Endothelial cell of umbilical vein (primary cell): Measurements from ENCODE around the gene PAPLN. TPM values are rescaled to one million over a fixed set of nuclear protein-coding genes. Genes with fewer than 3 reads are reported as not detected.

Experiments
- BruUV-seq: library from RNA; stranded (reverse); fragments of 400-500 nt; replicated peaks from 2 replicates; lab custom pipeline; 2021; lab: Mats Ljungman, UMichigan
- CTCF ChIA-PET: fragments of 300-600, 350-600 bp; sonication (Branson Sonifier 250); formaldehyde crosslinking; loops from one replicate; lab custom pipeline; 2021; ENCODE audit warnings: antibody characterized with exemption, inconsistent platforms; lab: Charles Lee
- POLR2A ChIA-PET: fragments of 300-600, 350-600 bp; sonication (Branson Sonifier 250); formaldehyde crosslinking; loops from one replicate; lab custom pipeline; 2021; ENCODE audit warnings: antibody characterized with exemption, inconsistent platforms; lab: Charles Lee
- DNase-seq: peaks from one replicate; pipeline ENCODE4 v3.0.0-alpha.2; 2011; ENCODE audit warnings: low read depth, low spot score
- FAIRE-seq: peaks from 2 replicates; lab custom pipeline; 2011; peaks lifted over from hg19 to GRCh38; lab: Jason Lieb, UNC
- H2AFZ ChIP-seq: 2 replicates; pipeline ENCODE4 v1.6.0; 2012; ENCODE audit warnings: low read depth, low read length, control low read depth, inconsistent platforms
- H3K27ac ChIP-seq: 2 replicates; pipeline ENCODE4 v1.5.1; 2011; ENCODE audit warnings: low read depth, mild to moderate bottlenecking, control low read depth, low read length, moderate library complexity; ENCODE audit not compliant: insufficient read depth
- H3K27me3 ChIP-seq, 2 experiments: 2 replicates each; pipeline versions ENCODE4 v1.6.0 to v1.6.1; 2011; ENCODE audit warnings: low read length in 2 of 2, mixed read lengths in 1 of 2; ENCODE audit not compliant: control insufficient read depth in 2 of 2, insufficient read depth in 2 of 2
- H3K36me3 ChIP-seq, 2 experiments: 2 replicates in 1 of 2; 3 replicates in 1 of 2; pipeline ENCODE4 v1.5.1; 2011; ENCODE audit warnings: low read length in 2 of 2, mild to moderate bottlenecking in 1 of 2, moderate library complexity in 1 of 2; ENCODE audit not compliant: control insufficient read depth in 2 of 2, insufficient read depth in 2 of 2; ENCODE audit errors: extremely low read depth in 1 of 2
- H3K4me1 ChIP-seq: 3 replicates; pipeline ENCODE4 v1.5.1; 2011; ENCODE audit warnings: mild to moderate bottlenecking, low read length; ENCODE audit not compliant: control insufficient read depth, insufficient read depth; ENCODE audit errors: extremely low read depth
- H3K4me2 ChIP-seq: 2 replicates; pipeline ENCODE4 v1.6.1; 2011; ENCODE audit warnings: low read length, control low read depth, mixed read lengths; ENCODE audit not compliant: insufficient read depth
- H3K4me3 ChIP-seq, 3 experiments: fragments of 200-600 bp in 1 of 3; sonication (generic), shearing (Covaris generic) in 1 of 3; replicated peaks in 1 of 3; 2 replicates each; pipeline ENCODE4 v1.5.1; 2011 to 2016; ENCODE audit warnings: control low read depth in 3 of 3, low read length in 3 of 3, mild to moderate bottlenecking in 2 of 3, inconsistent platforms in 1 of 3, low read depth in 1 of 3, moderate library complexity in 1 of 3; ENCODE audit not compliant: insufficient read depth in 1 of 3
- H3K79me2 ChIP-seq: 2 replicates; pipeline ENCODE4 v1.6.0; 2012; ENCODE audit warnings: low read length, inconsistent platforms; ENCODE audit not compliant: control insufficient read depth, insufficient read depth
- H3K9ac ChIP-seq: replicated peaks from 2 replicates; pipeline ENCODE3; 2011; ENCODE audit warnings: low read length, control low read depth; ENCODE audit not compliant: insufficient read depth; ENCODE audit errors: extremely low read depth
- H3K9me1 ChIP-seq: replicated peaks from 3 replicates; pipeline ENCODE4 v1.6.0; 2011; ENCODE audit warnings: mild to moderate bottlenecking, low read length; ENCODE audit not compliant: control insufficient read depth, insufficient read depth; ENCODE audit errors: extremely low read depth
- H3K9me3 ChIP-seq: replicated peaks from 2 replicates; pipeline ENCODE4 v1.5.1; 2012; ENCODE audit warnings: low read length, inconsistent platforms; ENCODE audit not compliant: control insufficient read depth, insufficient read depth
- H4K20me1 ChIP-seq: replicated peaks from 2 replicates; pipeline ENCODE3; 2011; ENCODE audit warnings: mild to moderate bottlenecking, low read length; ENCODE audit not compliant: control insufficient read depth, insufficient read depth; ENCODE audit errors: extremely low read depth
- CTCF ChIP-seq, 2 donors: IDR thresholded peaks; 1 replicate in 1 of 2; 2 replicates in 1 of 2; pipeline ENCODE4 v1.5.1; 2011; ENCODE audit warnings: low read length in 2 of 2, mild to moderate bottlenecking in 2 of 2, moderate library complexity in 2 of 2, control low read depth in 1 of 2, inconsistent platforms in 1 of 2, low read depth in 1 of 2; ENCODE audit not compliant: insufficient read depth in 1 of 2; ENCODE audit errors: extremely low read depth in 1 of 2
- FOS ChIP-seq: IDR thresholded peaks from 2 replicates; pipeline ENCODE4 v1.6.1; 2011; ENCODE audit warnings: mild to moderate bottlenecking, low read length, moderate library complexity, borderline replicate concordance; ENCODE audit not compliant: insufficient read depth
- GATA2 ChIP-seq: IDR thresholded peaks from 2 replicates; pipeline ENCODE4 v1.7.0; 2011; ENCODE audit warnings: low read depth, mild to moderate bottlenecking, moderate library complexity, mixed read lengths, low read length; ENCODE audit not compliant: insufficient read length, insufficient read depth
- JUN ChIP-seq: IDR thresholded peaks from 2 replicates; pipeline ENCODE4 v1.6.1; 2011; ENCODE audit warnings: borderline replicate concordance, low read depth; ENCODE audit not compliant: insufficient read length, insufficient read depth
- MAX ChIP-seq: IDR thresholded peaks from 2 replicates; pipeline ENCODE4 v1.6.1; 2011; ENCODE audit not compliant: insufficient read depth, insufficient read length
- MYC ChIP-seq: IDR thresholded peaks from one replicate; pipeline ENCODE4 v1.6.1; 2011; ENCODE audit warnings: mild to moderate bottlenecking, low read depth, low read length
- POLR2A ChIP-seq: IDR thresholded peaks from 2 replicates; pipeline ENCODE4 v1.6.1; 2012; ENCODE audit warnings: low read depth, mild to moderate bottlenecking, control low read depth, low read length
- POLR2AphosphoS5 ChIP-seq: IDR thresholded peaks from 2 replicates; pipeline ENCODE4 v1.6.1; 2012; ENCODE audit warnings: low read depth, mild to moderate bottlenecking, control low read depth, low read length, moderate library complexity; ENCODE audit not compliant: insufficient read depth
- dilution Hi-C: fragments of 300-500 bp; cut with MboI; formaldehyde crosslinking; loops from one replicate; pipeline ENCODE4 v1.15.0; 2019; ENCODE audit warnings: low sequenced_read_pairs; ENCODE audit not compliant: extremely low pct_ligation_motif_present
- intact Hi-C: fragments of 100-400 bp; cut with micrococcal nuclease; formaldehyde crosslinking; loops from one replicate; pipeline ENCODE4 v1.10.0; 2022
- polyA plus RNA-seq, 4 experiments: library from polyadenylated mRNA; depleted of rRNA in 3 of 4; stranded (reverse) in 3 of 4; unstranded in 1 of 4; fragments of >200 nt; gene quantifications; 2 replicates each; pipeline versions ENCODE4 v1.2.1 to v1.2.3, GENCODE V29; 2011 to 2012; ENCODE audit warnings: missing spikeins in 1 of 4
- total RNA-seq: library from RNA; stranded (reverse); gene quantifications from 2 replicates; pipeline ENCODE4 v1.2.3, GENCODE V29; 2021

Gene PAPLN
- total and polyA plus RNA-seq, 2 donors (not counting 3 experiments of a cell fraction or from before 2014, with no cell fraction given), result 5.5 to 6.4 TPM

- H3K9ac ChIP-seq, result no peak overlapping the region
- POLR2A ChIA-PET, result interaction anchor here (1.0 kb wide), 1 partner anchor 10 kb away, joined by 3 read pairs; no protein-coding TSS in a partner anchor
- no peak for DNase-seq
- intact Hi-C loops (loop anchor here (10.0 kb wide), 1 partner anchor 277 kb away; the partner anchor contains the start of gene RIOX1), dilution Hi-C loops (no loop called here)
- peaks cover 14% of the 10 kb centered on the region for H3K4me1 ChIP-seq
- BruUV-seq, result no TSS peak
- no peaks in the 10 kb centered on the region for H3K9me1 ChIP-seq
- TF ChIP-seq POLR2A (no peak), JUN (no peak), CTCF (IDR thresholded peaks at IDR 0.05; ENCODE audit: extremely low read depth in 1 of 2, insufficient read depth in 1 of 2, low read depth in 1 of 2, low read length in 2 of 2) (no peak), POLR2AphosphoS5 (no peak), MAX (no peak), MYC (no peak), GATA2 (no peak), FOS (no peak)
- H3K27me3 ChIP-seq, result no peaks in the 10 kb centered on the region
- no peak overlapping the region for H3K4me3 ChIP-seq
- no peak for FAIRE-seq
- no peak overlapping the region for H3K4me2 ChIP-seq
- H3K79me2 ChIP-seq, result no peaks in the 10 kb centered on the region
- H3K36me3 ChIP-seq, result peaks cover 12 to 13% of the 10 kb centered on the region in 2 experiments
- H4K20me1 ChIP-seq, result no peaks in the 10 kb centered on the region
- no peak overlapping the region for H2AFZ ChIP-seq
- CTCF ChIA-PET, result interaction anchor here (0.9 to 1.6 kb wide), 4 partner anchors 14 to 78 kb away, joined by 3 to 4 read pairs (median 3); no protein-coding TSS in a partner anchor
- H3K9me3 ChIP-seq, result no peaks in the 10 kb centered on the region
- no peak overlapping the region for H3K27ac ChIP-seq
Measured at GRCh38 chr14:73217411-73217810, 19.9 kb upstream of the PAPLN start.
